GM12878 (cell line): ENCODE measurements around the gene HK3.

ENCODE experiments used
- ATF3 ChIP-seq: IDR thresholded peaks from 2 replicates; pipeline ENCODE4 v1.6.1; 2011; ENCODE audit warnings: low read depth, mild to moderate bottlenecking, low read length, moderate library complexity, borderline replicate concordance; ENCODE audit errors: extremely low read depth
- CEBPZ ChIP-seq: fragments of 150-350 bp; IDR thresholded peaks from 2 replicates; pipeline ENCODE4 v1.6.1; 2016; ENCODE audit warnings: low read depth, low read length
- CTCF ChIP-seq, 3 experiments: IDR thresholded peaks in 2 of 3; conservative IDR thresholded peaks in 1 of 3; 2 replicates each; pipeline ENCODE4 v1.5.1; 2011; ENCODE audit warnings: low read depth in 3 of 3, low read length in 3 of 3, mild to moderate bottlenecking in 3 of 3, control low read depth in 2 of 3, moderate library complexity in 2 of 3, inconsistent platforms in 1 of 3, mixed read lengths in 1 of 3; ENCODE audit not compliant: control insufficient read depth in 2 of 3, insufficient read depth in 1 of 3; ENCODE audit errors: extremely low read depth in 1 of 3
- EZH2 ChIP-seq: IDR thresholded peaks from 2 replicates; pipeline ENCODE4 v1.6.1; 2012; ENCODE audit warnings: low read depth, mild to moderate bottlenecking, control low read depth, inconsistent platforms, low read length, borderline replicate concordance; ENCODE audit not compliant: control insufficient read depth
- GABPA ChIP-seq: IDR thresholded peaks from 2 replicates; pipeline ENCODE4 v1.6.1; 2014; ENCODE audit warnings: antibody characterized with exemption, low read depth, mild to moderate bottlenecking, inconsistent platforms
- POLR2A ChIP-seq: IDR thresholded peaks from 2 replicates; pipeline ENCODE4 v1.6.1; 2011; ENCODE audit warnings: low read depth, mild to moderate bottlenecking, low read length
- RAD21 ChIP-seq: IDR thresholded peaks from 2 replicates; pipeline ENCODE4 v1.6.1; 2011; ENCODE audit warnings: mild to moderate bottlenecking, low read depth, low read length, moderate library complexity; ENCODE audit not compliant: insufficient read depth
- RBBP5 ChIP-seq: fragments of 200-600 bp; sonication (generic); conservative IDR thresholded peaks from 2 replicates; pipeline ENCODE4 v1.6.1; 2016
- SPI1 ChIP-seq: IDR thresholded peaks from 2 replicates; pipeline ENCODE4 v1.6.1; 2011; ENCODE audit warnings: low read depth, mild to moderate bottlenecking, low read length, moderate library complexity, borderline replicate concordance; ENCODE audit not compliant: insufficient read depth
- TAF1 ChIP-seq: IDR thresholded peaks from 2 replicates; pipeline ENCODE4 v1.6.1; 2011; ENCODE audit warnings: mild to moderate bottlenecking, low read depth, low read length, borderline replicate concordance
- USF2 ChIP-seq: IDR thresholded peaks from 2 replicates; pipeline ENCODE4 v1.6.1; 2011; ENCODE audit warnings: low read depth, low read length, improper control_type of control experiment, borderline replicate concordance
- ZBTB11 ChIP-seq: fragments of 450-650 bp; formaldehyde crosslinking; IDR thresholded peaks from 2 replicates; pipeline ENCODE4 v1.5.0; 2022; ENCODE audit warnings: mild to moderate bottlenecking, missing genetic modification characterization
- TF ChIP-seq, protein P1 (sequence below): IDR thresholded peaks from 2 replicates; pipeline ENCODE4 v1.6.1; 2012; ENCODE audit warnings: low read length, inconsistent platforms

- TF ChIP-seq POLR2A, result no peak
- no peak for TF ChIP-seq CEBPZ
- TF ChIP-seq TAF1, result no peak
- TF ChIP-seq SPI1, result no peak
- TF ChIP-seq USF2, result no peak
- TF ChIP-seq ATF3, result no peak
- TF ChIP-seq GABPA, result no peak
- no peak for TF ChIP-seq RAD21
- TF ChIP-seq, protein P1, sequence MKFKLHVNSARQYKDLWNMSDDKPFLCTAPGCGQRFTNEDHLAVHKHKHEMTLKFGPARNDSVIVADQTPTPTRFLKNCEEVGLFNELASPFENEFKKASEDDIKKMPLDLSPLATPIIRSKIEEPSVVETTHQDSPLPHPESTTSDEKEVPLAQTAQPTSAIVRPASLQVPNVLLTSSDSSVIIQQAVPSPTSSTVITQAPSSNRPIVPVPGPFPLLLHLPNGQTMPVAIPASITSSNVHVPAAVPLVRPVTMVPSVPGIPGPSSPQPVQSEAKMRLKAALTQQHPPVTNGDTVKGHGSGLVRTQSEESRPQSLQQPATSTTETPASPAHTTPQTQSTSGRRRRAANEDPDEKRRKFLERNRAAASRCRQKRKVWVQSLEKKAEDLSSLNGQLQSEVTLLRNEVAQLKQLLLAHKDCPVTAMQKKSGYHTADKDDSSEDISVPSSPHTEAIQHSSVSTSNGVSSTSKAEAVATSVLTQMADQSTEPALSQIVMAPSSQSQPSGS, result no peak
- TF ChIP-seq CTCF (IDR thresholded peaks at IDR 0.05 in 2 of 3, conservative IDR thresholded peaks at IDR 0.05 in 1 of 3; ENCODE audit: control insufficient read depth in 2 of 3, extremely low read depth in 1 of 3, insufficient read depth in 1 of 3, low read depth in 3 of 3, low read length in 3 of 3), result no peak
- TF ChIP-seq EZH2, result no peak
- TF ChIP-seq RBBP5, result no peak
- TF ChIP-seq ZBTB11, result no peak
These were observed 4.8 kb downstream of the HK3 start for GRCh38 chr5:176894298-176894697.
